NCI-H345 treated with DMSO at 0.1 percent for 48 hours (cell line): ENCODE results near the gene SFRP2.

Experiments used
- DNase-seq: peaks from one replicate; lab custom pipeline; 2025; ENCODE audit not compliant: unreplicated experiment; lab: John Stamatoyannopoulos, UW

SFRP2 gene

DNA sequence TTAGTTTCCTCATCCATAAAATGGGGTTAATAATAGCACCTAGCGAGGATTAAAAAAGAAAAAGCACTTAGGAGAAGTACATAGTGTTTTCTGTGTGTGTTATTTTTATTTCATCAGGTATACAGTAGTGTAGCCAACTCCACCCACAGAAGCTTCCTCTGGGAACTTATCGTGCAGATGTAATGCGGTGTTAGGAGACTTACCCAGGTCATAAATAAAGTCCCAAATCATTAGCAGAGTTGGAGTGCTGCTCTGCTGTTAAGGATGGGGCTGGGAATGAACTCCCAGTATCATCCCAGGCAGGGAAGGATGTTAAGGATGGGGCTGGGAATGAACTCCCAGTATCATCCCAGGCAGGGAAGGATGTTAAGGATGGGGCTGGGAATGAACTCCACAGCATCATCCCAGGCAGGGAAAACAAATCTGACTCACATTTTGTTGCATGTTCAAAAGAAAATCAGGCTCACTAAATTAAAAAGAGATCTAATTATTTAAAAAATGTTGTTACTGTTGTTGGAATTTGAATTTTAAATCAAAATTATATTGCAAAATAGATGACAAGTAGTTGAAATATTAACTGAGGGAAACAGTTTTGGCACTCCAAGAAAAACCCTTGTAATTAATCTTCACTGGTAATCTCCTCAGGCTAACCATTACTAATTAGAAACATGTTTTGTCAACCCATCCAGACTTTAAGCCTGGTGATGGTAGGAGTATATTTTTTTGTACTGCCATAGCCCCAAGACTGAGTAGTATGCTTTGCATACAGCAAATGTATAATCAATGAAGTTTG, 10.2 kb upstream of the SFRP2 start:
- no peak for DNase-seq

- no peak for DNase-seq
These were observed 9.5 kb upstream of the SFRP2 start for GRCh38 chr4:153798420-153798819.

DNA sequence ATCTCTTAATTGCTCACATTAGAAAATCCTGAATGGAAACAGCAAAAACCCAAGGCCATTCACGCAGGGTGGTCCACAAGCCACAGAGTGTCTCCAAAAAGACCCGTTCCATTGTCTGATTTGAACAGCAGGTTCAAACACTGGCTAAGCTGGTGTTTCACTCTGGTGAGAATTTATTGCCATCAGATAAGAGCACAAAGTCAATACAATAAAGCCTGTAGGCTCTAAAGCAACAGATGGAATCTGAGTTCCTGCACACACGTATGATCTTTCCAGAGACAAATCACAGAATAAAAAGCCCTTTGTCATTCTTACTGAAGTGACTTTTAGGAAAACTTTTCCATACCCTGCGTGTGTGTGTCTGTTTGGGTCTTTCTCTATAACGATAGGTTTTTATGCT, 5.1 kb upstream of the SFRP2 start:
- DNase-seq, result no peak

GRCh38 chr4:153792618-153793247, 3.9 kb upstream of the SFRP2 start:
- DNase-seq, result no peak

DNA sequence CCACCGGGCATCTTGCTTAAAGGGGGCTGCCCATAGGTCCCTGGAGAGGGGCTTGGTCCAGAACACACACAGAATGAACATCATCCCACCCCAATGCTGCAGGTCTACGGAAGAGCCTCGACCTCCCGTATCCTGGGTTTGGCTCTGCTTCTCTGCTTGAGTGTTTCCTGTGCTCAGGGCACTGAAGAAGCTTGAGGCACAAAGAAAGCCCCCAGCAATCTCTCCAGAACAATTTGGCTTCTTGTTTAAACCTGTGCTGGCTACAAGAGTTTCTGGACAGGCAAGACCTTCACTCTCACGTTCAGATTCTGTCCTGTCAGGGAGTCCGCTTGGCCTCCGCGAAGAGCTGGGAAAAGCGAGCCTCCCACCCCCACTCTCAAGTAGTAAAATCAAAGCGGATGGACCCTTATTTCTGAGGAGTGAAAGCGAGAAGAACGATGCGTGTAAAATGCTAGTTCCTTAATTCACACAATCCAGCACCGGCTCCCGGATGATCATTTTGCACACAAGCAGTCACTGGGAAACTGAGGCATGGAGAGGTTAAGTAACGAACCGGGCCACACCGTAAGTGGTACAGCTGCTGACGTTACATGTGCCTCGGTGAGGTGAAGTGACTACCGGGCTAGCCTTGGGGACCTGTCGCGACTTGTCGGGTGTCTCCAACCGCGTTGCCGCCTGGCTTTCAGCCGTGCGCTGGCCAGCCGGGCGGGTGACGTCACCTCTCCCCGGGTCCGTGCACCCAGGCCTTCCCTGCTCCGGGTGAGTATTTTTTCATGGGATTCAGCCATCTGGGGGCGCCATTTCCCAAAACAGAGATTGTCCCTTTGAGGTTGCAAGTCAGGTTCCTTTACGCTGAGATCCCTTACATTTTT, 3.1 kb upstream of the SFRP2 start:
- no peak for DNase-seq

DNA sequence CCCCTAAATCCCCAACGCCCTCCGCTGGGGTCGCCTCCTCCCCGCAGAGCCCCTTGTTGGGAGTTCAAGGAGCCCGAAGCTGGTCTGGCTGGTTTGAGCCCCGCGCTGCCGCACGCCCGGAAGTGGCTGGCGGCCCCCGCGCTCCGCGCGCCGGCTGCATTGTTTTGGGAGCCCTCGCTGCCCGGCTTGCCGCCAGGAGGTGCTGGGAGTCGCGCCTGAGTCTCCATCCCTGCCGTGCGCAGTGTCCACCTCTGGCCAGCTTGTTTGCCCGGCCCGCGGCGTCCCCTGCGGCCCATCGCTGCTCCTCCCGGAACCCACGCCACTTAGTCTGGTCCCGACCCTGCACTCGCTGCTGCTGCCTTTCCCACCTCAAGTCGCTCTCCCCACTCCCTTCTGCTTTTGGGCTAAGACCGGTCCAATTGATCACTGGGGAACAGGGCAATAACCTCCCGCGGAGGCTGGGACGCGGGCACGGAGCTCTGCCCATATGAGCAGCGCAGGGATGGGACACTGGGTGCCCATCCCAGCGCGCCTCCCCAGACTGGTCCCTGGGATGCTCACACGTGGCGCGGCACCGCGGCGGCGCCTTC, 2.2 kb upstream of the SFRP2 start:
- DNase-seq, result no peak

DNA sequence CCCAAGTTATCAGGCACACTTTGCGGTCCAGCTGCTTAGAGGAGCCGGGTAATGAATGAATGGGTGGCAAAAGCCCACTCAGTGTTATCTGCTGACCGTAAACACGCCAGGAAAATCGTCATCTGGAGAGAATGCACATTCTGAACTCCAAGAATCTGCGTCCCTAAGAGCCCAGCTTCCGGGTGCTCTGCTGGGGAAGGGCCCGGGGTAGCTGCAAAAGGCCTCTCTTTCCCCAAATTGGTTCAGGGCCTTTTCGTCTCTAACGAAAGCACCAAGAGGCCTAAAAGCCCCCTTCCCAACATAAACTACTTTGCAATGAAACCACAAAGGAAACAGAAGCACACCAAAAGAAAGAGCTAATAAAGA, 1.6 kb upstream of the SFRP2 start:
- no peak for DNase-seq

DNA sequence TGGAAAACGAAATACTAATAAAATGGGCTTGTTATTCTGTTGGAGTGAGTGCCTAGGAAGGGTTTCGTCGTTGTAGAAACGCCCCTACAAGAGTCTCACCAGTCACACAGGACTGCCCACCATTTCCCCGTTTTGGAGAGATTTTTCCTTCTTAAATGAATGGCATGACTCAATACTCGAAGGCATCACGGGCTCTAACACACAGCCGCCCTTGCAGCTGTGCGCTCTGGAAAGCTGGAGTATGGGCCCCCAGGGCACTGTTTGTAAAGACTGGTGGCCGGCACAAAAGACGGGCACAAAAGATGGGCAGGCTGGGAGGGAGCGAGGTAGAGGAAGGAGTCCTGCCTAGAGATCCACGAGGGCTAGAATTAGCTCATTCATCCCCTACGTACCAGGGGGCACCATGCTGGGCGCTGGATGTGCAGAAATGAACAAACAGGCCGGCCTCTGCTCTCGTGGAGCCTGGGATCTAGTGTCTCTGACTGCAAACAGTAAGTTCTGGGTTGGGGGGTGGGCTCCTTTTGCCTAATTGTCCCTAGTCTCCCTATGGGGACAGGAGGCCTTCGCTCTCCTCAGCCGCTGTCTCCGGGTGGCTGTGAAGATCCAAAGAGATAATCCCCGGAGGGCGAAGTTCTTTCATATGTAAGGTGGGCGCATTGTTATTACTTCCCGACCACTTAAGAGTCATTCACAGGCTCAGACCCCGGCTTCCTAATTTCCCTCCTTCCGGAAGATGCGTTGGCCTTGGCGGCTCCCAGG, 1.0 kb upstream of the SFRP2 start:
- DNase-seq, result no peak

DNA sequence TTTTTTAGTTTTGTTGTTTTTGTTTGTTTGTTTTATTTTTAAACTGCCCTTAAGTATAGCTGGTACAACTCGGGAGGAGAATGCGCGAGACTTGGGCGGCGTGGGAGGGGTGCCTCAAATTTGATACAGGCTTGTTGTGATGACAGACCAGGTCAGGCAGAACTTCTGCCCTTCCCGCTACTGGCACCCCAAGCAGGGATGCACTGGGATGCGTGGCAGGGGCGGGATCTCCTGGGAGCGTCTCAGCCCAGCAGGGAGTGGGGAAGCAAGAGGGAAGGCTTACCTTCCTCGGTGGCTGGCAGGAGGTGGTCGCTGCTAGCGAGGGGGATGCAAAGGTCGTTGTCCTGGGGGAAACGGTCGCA, 851 bp downstream of the SFRP2 start:
- no peak for DNase-seq

DNA sequence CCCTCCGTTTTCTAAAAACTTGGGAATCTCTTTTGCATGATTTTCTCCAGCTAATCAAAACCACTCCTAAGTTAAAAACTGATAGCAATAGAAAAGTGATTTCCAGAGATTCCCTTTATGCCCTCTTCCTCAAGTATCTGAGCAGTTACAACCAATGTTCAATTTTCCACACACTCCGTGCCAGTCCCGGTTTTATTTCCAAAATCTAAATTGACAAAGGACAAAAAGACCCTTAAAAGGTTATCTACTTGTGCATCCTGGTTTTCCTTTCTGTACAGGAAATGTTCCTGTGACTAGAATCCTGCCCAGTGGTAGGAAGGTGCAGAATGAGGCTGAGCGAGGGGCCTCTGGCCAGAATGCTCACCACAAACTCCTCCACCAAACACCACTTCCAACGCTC, 1.3 kb downstream of the SFRP2 start:
- no peak for DNase-seq

DNA sequence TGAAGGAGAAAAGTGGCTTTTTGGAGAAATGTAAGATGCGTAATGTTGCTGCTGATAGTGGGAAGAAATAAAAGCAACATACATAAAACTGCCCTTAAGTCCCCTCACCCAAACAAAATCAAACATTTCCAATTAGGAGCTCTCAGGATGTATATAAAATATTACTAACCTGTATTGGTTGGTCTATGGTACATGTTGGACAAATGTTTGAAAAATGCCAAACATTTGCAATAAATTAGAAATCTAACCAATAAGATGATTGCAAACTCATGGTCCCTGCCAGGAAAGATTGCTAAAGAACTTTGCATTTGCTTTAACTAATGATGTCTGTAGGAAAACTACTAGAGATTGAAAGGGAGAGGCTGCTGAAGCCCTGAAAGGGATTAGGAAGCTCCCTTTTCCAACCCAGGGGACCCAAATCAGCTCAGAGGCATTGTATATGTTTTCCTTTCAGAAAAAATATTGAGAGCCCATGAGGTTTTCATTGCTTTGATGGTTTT, 1.8 kb downstream of the SFRP2 start:
- DNase-seq, result no peak

DNA sequence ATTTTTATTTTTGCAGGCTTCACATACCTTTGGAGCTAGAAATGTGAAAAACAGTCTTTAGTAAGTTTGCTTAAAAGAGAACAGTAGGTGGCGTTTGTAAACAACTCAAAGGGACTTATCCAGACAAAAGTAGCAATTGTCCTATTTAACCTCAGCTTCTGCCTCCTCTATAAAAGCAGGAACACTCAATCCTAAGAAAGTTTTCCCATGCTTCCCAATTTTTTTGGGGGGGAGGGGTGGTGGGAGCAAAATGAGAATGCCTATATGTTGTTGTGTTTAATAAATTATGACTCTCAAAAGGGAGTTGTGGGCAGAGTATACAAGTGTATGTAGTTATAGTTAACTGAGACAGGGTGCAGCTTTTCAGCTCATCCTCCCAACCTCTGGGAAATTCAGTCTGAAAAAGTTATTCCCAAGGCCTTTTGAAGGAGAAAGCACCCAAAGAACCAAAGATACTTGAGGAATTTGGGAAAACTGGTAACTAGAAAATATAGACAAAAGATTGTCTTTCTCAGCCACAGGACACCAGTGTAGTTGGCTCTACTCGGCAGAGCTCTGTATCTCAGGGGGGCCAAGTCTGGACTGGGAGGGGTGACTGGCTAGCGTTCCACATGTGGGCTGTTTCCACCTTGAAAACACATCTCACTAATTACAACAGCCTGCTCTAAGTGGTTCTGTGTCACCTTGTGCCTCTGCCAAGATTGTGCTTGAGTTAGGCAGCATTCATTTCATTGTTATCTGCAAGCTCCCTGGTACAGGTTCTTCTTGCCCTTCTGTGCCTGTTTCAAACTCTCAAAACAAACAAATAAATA, 2.8 kb downstream of the SFRP2 start:
- DNase-seq, result no peak

DNA sequence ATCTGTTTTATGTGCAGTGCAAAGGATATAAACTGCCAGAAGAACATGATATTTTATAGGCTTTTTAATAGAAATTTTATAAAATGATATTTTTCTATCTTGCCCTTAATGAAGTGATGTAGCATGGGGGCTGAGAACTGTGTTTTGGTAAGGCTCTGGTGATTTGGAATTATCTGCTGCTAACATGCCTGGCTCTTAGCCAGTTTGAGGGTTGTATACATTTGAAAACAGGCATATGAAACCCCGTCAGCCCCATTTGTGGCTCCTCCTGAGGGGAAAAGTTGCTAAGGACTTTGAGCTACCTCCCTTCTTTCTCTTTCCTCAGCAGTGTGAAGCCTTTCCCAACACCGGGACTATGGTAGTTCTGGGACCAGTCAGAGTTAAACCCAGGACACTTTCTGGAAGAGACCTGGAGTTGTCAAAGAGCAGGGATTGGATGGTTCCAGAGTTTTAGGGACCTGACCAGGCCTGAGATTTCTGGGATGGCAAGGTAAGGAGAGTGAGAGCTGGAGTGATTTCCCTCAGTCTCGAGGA, 4.7 kb downstream of the SFRP2 start:
- no peak for DNase-seq

DNA sequence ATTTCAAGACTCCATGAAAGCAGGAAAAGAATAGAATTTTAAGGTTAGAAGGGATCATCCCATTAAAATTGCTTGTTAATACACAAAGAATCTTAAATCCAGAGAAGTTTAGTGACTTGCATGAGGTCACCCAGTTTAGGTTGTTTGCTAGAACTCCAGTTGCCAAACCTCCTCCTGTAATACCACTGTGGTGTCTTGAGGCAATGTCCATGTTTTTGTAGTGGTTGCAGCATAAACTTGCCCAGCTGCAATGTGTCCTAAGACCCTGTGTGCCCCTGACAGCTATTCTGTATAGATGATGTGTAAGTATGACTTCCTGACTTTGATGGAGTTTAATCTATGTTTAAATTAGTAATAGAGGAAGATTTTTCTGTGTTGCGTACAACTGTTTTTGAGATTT, 6.3 kb downstream of the SFRP2 start:
- no peak for DNase-seq

DNA sequence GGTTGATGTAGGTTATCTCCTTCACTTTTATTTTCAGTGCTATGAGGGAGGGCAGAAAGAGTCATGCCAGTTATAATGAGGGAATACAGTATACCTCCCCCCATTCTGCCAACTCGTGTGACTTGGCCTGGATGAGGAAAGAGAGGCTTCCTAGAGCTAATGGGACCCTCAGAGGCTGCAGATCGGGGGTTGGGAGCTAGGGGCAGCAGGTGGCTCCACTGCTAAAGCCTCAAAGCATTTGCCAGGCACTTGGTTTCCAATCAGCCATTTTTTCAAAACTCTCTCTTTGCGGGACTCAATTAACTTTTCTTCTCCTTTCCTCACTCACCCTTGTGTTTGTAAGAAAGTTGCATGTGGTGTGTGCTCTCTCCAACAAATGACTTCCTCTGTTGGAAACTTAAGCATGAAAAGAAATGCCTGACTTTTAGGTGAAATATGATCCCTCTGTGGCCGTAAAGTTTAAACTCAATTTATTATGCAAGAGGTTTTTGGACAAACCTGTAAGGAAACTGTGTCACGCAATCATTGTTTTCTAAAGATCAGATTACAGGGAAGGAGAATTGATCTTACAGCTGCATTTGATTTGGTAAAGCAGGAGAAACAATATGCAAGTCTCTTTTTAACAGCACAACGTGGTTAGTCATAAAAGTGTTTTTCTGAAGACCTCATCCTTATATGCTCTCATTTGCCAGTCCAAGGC, 7.0 kb downstream of the SFRP2 start:
- DNase-seq, result no peak

- DNase-seq, result no peak
These were observed 7.6 kb downstream of the SFRP2 start for GRCh38 chr4:153781280-153781679.

GRCh38 chr4:153780876-153781275, 8.0 kb downstream of the SFRP2 start:
- no peak for DNase-seq

- DNase-seq, result no peak
These were observed 8.7 kb downstream of the SFRP2 start for GRCh38 chr4:153780221-153780620.

- no peak for DNase-seq
These were observed 10.5 kb downstream of the SFRP2 start for GRCh38 chr4:153778383-153778782.
